ENCODE data around the gene HS1BP3. TPM values are rescaled to one million over a fixed set of nuclear protein-coding genes. Genes with fewer than 3 reads are reported as not detected.

Gene HS1BP3
- polyA plus RNA-seq, 4 donors, result 15.9 to 22.5 (median 20.5) TPM

GRCh38 chr2:20575935-20576597 is 74.8 kb downstream of the HS1BP3 start:
- DNase-seq (ENCODE audit: low read depth in 4 of 4, low spot score in 2 of 4), result no peak

GRCh38 chr2:20575414-20575813 is 75.5 kb downstream of the HS1BP3 start:
- DNase-seq (ENCODE audit: low read depth in 4 of 4, low spot score in 2 of 4), result no peak

GRCh38 chr2:20574930-20575329 is 76.0 kb downstream of the HS1BP3 start:
- no peak for DNase-seq (ENCODE audit: low read depth in 4 of 4, low spot score in 2 of 4)

- no peak for DNase-seq (ENCODE audit: low read depth in 4 of 4, low spot score in 2 of 4)
Observed at GRCh38 chr2:20574423-20574911, 76.4 kb downstream of the HS1BP3 start.

- no peak for DNase-seq (ENCODE audit: low read depth in 4 of 4, low spot score in 2 of 4)
Observed at GRCh38 chr2:20573620-20574422, 77.1 kb downstream of the HS1BP3 start.

GRCh38 chr2:20572221-20572620 is 78.7 kb downstream of the HS1BP3 start:
- DNase-seq (ENCODE audit: low read depth in 4 of 4, low spot score in 2 of 4), result no peak

- DNase-seq (ENCODE audit: low read depth in 4 of 4, low spot score in 2 of 4), result no peak
Observed at GRCh38 chr2:20571644-20572215, 79.2 kb downstream of the HS1BP3 start.

GRCh38 chr2:20571231-20571630 is 79.7 kb downstream of the HS1BP3 start:
- no peak for DNase-seq (ENCODE audit: low read depth in 4 of 4, low spot score in 2 of 4)

GRCh38 chr2:20570249-20570648 is 80.6 kb downstream of the HS1BP3 start:
- no peak for DNase-seq (ENCODE audit: low read depth in 4 of 4, low spot score in 2 of 4)

GRCh38 chr2:20569464-20570223 is 81.3 kb downstream of the HS1BP3 start:
- no peak for DNase-seq (ENCODE audit: low read depth in 4 of 4, low spot score in 2 of 4)

GRCh38 chr2:20568501-20569463 is 82.1 kb downstream of the HS1BP3 start:
- DNase-seq (ENCODE audit: low read depth in 4 of 4, low spot score in 2 of 4), result no peak

GRCh38 chr2:20567926-20568179 is 83.0 kb downstream of the HS1BP3 start:
- no peak for DNase-seq (ENCODE audit: low read depth in 4 of 4, low spot score in 2 of 4)

Other genes starting within 250 kb of the HS1BP3 start
- 100 to 1,000 TPM in 1 of 4 donors, 10 to 100 TPM in 3; 66.8 to 101 (median 88.3) TPM for gene RHOB, start 204.0 kb downstream of the HS1BP3 start, polyA plus RNA-seq (ENCODE audit: insufficient read length in 4 of 4)
- gene GDF7, start 16.0 kb upstream of the HS1BP3 start, polyA plus RNA-seq (ENCODE audit: insufficient read length in 4 of 4), result 1 to 10 TPM; 3.2 to 7.8 (median 4.5) TPM
- gene LDAH, start 172.0 kb upstream of the HS1BP3 start, polyA plus RNA-seq (ENCODE audit: insufficient read length in 4 of 4), result 10 to 100 TPM; 32.9 to 38.8 (median 36.1) TPM

Data from left renal cortex interstitium (tissue), 4 donors.